Measurements from ENCODE around the gene CCDC174. TPM values are rescaled to one million over a fixed set of nuclear protein-coding genes. Genes with fewer than 3 reads are reported as not detected.
A peak's percentile ranks its signal among the peaks of the same experiment; 100 is the strongest.

The CCDC174 gene
- total RNA-seq, 4 donors from 2014 or later, result 21.2 to 30.1 (median 25.5) TPM

DNA sequence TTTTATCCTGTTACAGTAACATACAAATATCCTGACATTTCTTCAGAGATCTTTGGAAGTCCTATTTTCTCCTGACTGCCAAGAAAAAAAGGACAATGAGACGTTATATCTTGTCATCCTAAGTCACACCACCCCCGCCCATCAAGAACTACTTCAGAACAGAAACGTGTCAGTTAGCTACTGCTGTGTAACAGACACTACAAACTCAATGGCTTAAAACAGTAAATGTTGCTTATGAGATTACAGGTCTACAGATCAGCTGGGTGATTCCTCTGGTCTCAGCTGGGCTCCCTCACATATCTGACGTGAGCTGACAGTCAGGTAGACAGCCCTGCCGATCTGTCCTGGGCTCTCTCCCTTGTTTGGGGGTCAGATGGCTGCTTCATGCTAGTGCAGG lies 20.5 kb upstream of the CCDC174 start:
- 77 to 81% methylated on average over 5 of the region's 5 CpGs for WGBS, 2 donors
- no peaks in the 10 kb centered on the region for H3K27me3 ChIP-seq
- no peaks in the 10 kb centered on the region for H3K36me3 ChIP-seq
- TF ChIP-seq, protein P1, sequence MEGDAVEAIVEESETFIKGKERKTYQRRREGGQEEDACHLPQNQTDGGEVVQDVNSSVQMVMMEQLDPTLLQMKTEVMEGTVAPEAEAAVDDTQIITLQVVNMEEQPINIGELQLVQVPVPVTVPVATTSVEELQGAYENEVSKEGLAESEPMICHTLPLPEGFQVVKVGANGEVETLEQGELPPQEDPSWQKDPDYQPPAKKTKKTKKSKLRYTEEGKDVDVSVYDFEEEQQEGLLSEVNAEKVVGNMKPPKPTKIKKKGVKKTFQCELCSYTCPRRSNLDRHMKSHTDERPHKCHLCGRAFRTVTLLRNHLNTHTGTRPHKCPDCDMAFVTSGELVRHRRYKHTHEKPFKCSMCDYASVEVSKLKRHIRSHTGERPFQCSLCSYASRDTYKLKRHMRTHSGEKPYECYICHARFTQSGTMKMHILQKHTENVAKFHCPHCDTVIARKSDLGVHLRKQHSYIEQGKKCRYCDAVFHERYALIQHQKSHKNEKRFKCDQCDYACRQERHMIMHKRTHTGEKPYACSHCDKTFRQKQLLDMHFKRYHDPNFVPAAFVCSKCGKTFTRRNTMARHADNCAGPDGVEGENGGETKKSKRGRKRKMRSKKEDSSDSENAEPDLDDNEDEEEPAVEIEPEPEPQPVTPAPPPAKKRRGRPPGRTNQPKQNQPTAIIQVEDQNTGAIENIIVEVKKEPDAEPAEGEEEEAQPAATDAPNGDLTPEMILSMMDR (IDR thresholded peaks at IDR 0.05), result no peak
- no peak for TF ChIP-seq POLR2A (IDR thresholded peaks at IDR 0.05)
- H3K4me3 ChIP-seq (replicated peaks in 1 of 3), result no peak overlapping the region
- DNase-seq, result no peak
- H3K27ac ChIP-seq, result no peak overlapping the region
- H3K4me1 ChIP-seq, result no peaks in the 10 kb centered on the region
- H3K9me3 ChIP-seq, result no peaks in the 10 kb centered on the region
- intact Hi-C loops (cut with DNase I), result no loop called here

GRCh38 chr3:14631687-14632441 lies 19.7 kb upstream of the CCDC174 start:
- TF ChIP-seq, protein P1 (IDR thresholded peaks at IDR 0.05), result no peak
- TF ChIP-seq POLR2A (IDR thresholded peaks at IDR 0.05), result no peak
- Histone ChIP-seq H3K27me3 (no peaks in the 10 kb centered on the region), H3K36me3 (no peaks in the 10 kb centered on the region), H3K27ac (no peak overlapping the region), H3K4me1 (no peaks in the 10 kb centered on the region), H3K9me3 (no peaks in the 10 kb centered on the region), H3K4me3 (replicated peaks in 1 of 3) (no peak overlapping the region)
- intact Hi-C loops (cut with DNase I), result no loop called here
- DNase-seq, result no peak
- 72 to 76% methylated on average over 8 of the region's 8 CpGs for WGBS, 2 donors

GRCh38 chr3:14632442-14632930 lies 19.1 kb upstream of the CCDC174 start:
- 47 to 49% methylated on average over 4 of the region's 4 CpGs for WGBS, 2 donors
- no peaks in the 10 kb centered on the region for H3K36me3 ChIP-seq
- no peaks in the 10 kb centered on the region for H3K27me3 ChIP-seq
- H3K9me3 ChIP-seq, result no peaks in the 10 kb centered on the region
- TF ChIP-seq, protein P1 (IDR thresholded peaks at IDR 0.05), result no peak
- TF ChIP-seq POLR2A (IDR thresholded peaks at IDR 0.05), result no peak
- H3K4me1 ChIP-seq, result no peaks in the 10 kb centered on the region
- intact Hi-C loops (cut with DNase I), result no loop called here
- no peak for DNase-seq
- H3K27ac ChIP-seq, result no peak overlapping the region
- no peak overlapping the region for H3K4me3 ChIP-seq (replicated peaks in 1 of 3)

- Histone ChIP-seq H3K27ac (no peak overlapping the region), H3K27me3 (no peaks in the 10 kb centered on the region), H3K4me3 (replicated peaks in 1 of 3) (no peak overlapping the region), H3K9me3 (no peaks in the 10 kb centered on the region), H3K4me1 (no peaks in the 10 kb centered on the region), H3K36me3 (no peaks in the 10 kb centered on the region)
- 75 to 82% methylated on average over 3 of the region's 6 CpGs for WGBS, 2 donors
- TF ChIP-seq POLR2A (IDR thresholded peaks at IDR 0.05), result no peak
- TF ChIP-seq, protein P1 (IDR thresholded peaks at IDR 0.05), result no peak
- no peak for DNase-seq
- intact Hi-C loops (cut with DNase I), result no loop called here
Measured at GRCh38 chr3:14633417-14633816, 18.1 kb upstream of the CCDC174 start.

DNA sequence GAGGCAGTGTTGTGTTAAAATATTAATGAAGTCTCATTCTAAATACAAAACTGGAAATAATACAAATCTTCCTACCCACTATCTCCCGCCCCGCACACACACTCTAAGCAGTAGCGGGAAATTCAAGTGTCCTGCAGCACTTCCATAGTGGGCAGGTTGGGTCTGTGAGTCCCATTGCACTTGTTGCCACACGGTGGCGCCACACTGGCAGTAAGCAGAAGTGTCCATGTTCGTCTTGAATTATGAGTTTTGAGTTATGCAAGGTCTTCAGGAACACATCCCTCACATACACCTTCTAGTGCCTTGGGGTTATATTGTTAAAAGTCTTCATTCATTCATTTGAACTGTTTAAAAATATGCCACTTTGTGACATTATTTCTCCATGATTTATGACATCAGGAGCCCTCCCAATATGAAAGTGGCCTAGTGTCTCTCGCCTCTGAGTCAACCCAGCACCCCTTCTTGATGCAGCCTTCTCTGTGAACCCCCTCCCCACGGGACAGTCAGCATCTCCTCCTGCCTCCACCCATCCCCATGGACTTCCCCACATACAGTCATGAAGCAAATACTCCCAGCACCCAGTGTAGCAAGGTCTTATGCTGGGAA lies 17.6 kb upstream of the CCDC174 start:
- DNase-seq, result peak; percentile 58 to 59
- intact Hi-C loops (cut with DNase I), result no loop called here
- TF ChIP-seq POLR2A (IDR thresholded peaks at IDR 0.05), result no peak
- TF ChIP-seq, protein P1 (IDR thresholded peaks at IDR 0.05), result peak; percentile 51 to 74 (median 58)
- H3K9me3 ChIP-seq, result no peaks in the 10 kb centered on the region
- H3K27me3 ChIP-seq, result no peaks in the 10 kb centered on the region
- no peak overlapping the region for H3K4me3 ChIP-seq (replicated peaks in 1 of 3)
- no peak overlapping the region for H3K27ac ChIP-seq
- no peaks in the 10 kb centered on the region for H3K4me1 ChIP-seq
- 26 to 29% methylated on average over 8 of the region's 8 CpGs for WGBS, 2 donors
- no peaks in the 10 kb centered on the region for H3K36me3 ChIP-seq

Data from thyroid gland (tissue), 4 donors.